ENCODE results near the gene LRCOL1.

The LRCOL1 gene

GRCh38 chr12:132635076-132635955 lies 24.9 kb upstream of the LRCOL1 start:
- no peak for DNase-seq

DNA sequence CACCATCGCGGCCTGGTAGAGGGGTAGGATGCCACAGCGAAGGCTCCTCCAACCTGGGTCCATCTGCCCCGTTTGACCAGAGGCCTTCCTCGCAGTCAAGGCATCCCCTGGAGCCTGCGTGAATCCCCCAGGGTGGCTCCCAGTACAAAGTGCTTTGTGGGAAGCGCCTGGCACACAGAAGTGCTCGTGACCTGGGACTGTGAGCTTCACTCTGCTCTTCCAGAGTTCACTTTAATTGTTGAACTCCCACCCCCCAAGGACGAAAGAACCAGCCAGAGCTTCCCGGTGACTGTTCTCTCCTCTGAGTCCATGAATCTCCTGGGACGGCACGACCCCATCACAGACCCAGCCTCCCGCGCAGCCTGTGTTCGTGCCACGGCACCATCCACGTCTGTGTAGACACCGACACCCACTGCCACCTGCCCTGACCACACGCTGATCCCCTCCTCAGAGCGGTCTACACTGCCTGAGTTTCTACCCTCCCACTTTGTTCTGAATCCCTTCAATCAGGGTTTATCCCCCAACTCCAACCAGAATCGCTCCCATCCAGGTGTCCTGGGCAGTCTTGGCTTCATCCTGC lies 24.1 kb upstream of the LRCOL1 start:
- DNase-seq, result no peak

DNA sequence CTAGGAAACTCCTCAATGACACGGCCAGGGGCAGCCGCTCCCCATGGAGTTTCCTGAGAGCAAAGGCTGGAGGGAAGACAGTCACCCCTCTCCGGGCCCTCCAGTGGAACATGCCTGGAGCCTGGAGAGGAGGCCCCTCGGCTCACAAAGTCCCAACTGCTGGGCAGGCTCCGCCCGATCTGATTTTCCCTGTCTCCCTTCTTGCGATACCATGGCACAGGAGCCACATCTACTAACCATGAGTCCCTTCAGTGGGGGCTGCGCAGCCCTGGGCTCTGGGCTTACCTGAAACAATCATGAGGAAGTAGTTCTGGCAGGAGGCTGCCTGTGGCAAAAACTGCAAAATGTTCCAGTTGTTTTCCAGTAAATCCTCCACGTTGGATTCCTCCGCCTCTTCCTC lies 23.5 kb upstream of the LRCOL1 start:
- no peak for DNase-seq

DNA sequence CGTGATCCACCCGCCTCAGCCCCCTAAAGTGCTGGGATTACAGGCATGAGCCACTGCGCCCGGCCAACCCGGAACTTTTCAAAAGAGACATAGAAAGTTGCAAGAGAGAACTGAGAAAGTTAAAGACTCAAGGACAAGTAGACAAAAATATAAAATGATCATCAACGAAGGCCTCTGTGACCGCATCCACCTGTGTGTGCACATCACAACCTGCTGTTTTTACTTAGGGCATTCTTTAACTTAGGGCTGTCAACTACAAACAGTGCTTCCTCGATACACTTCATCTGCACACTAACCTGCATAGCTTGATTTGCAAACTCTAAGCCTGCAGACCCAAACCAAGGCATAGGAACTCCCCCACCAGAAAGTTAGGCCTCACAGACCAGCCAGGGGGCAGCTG lies 23.0 kb upstream of the LRCOL1 start:
- no peak for DNase-seq

- no peak for DNase-seq
Measured at GRCh38 chr12:132632521-132633228, 22.3 kb upstream of the LRCOL1 start.

DNA sequence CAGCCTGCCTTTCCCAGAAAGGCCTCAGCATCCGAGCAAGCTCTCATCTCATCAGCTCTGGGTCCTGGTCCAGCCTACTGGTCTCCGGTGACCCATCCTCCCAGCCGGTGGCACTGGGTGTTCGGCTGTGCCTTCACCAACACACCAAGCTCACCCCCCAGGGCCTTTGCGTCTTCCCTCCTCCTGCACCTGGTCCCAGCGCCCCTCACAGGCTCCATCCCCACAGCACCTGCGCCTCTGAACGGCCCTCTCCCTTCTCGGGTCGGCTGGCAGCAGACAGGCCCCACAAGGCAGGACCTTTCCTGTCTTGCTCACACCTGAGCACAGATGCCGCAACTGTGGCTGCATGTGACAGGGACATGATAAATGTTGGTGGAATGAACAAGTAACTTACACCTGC lies 21.3 kb upstream of the LRCOL1 start:
- DNase-seq, result no peak

- no peak for DNase-seq
Measured at GRCh38 chr12:132630672-132631071, 20.3 kb upstream of the LRCOL1 start.

GRCh38 chr12:132629330-132629729 lies 18.9 kb upstream of the LRCOL1 start:
- DNase-seq, result no peak

GRCh38 chr12:132625731-132626430 lies 15.5 kb upstream of the LRCOL1 start:
- DNase-seq, result no peak

GRCh38 chr12:132624910-132625630 lies 14.7 kb upstream of the LRCOL1 start:
- no peak for DNase-seq

GRCh38 chr12:132624186-132624855 lies 13.9 kb upstream of the LRCOL1 start:
- no peak for DNase-seq

DNA sequence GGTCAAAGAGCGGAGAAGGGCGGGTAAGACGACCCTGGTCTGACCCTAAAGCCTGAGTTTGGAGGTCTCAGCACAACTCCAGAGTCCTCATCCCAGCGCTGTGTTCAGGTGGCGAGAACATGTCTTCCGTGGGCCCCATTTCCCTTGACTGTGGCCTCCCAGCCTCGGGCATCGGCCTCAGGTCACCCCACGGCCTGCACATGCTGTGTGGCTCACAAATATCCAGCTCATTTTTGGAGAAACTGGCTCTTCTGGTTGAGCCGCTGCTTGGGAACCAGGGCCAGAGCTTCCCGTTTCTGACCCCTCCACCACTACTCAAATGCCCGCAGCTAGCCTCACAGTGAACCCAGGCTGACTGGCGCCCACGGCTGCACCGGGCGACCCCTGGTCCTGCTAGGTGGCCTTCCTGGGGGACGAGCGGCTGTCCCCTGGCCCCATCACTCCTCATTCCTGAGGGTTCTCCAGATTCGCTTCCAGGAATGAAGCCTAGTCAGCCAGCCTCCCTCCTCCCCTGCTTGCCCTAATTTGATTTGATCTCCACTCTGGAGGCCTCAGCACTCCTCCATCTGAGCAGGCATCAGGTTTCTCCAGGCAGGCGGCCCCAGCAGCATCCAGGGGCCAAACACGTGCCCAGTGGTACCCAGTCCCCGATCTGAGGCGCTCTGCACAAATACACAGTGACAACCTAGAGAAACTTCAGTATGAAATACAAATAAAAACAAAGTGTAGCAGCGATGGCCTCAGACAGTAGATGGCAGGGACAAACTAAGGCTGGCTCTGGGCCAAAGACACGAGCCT lies 12.9 kb upstream of the LRCOL1 start:
- no peak for DNase-seq

DNA sequence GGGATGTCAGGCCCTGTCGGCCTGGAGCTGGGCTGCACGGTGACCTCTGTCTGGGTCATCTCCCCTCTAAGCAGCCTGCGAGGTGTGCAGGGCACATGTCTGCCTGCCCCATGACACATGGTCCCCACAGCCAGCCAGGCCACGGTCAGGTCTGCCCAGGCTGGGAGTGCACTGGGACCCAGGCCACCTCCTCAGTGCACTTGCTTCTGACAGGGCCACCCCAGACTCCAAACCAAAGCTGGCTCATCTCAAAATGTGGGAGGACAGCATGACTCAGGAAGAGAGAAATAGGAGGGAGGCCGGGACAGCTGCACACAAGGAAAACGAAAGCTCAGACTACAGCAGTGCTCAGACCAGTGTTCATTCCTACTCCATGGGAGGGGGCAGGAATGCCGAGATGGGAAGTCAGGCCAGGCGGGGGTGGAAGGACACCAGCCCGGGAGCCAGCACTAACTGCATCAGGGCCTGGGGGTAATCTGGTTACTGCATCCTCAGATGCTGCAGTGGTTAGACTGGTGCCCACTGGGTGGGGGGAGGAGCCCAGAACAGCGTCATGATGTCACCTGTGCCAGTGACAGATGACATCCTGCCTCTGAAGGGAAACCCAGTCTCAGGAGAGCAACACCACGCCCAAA lies 12.2 kb upstream of the LRCOL1 start:
- no peak for DNase-seq

- DNase-seq, result no peak
Measured at GRCh38 chr12:132621657-132622435, 11.5 kb upstream of the LRCOL1 start.

DNA sequence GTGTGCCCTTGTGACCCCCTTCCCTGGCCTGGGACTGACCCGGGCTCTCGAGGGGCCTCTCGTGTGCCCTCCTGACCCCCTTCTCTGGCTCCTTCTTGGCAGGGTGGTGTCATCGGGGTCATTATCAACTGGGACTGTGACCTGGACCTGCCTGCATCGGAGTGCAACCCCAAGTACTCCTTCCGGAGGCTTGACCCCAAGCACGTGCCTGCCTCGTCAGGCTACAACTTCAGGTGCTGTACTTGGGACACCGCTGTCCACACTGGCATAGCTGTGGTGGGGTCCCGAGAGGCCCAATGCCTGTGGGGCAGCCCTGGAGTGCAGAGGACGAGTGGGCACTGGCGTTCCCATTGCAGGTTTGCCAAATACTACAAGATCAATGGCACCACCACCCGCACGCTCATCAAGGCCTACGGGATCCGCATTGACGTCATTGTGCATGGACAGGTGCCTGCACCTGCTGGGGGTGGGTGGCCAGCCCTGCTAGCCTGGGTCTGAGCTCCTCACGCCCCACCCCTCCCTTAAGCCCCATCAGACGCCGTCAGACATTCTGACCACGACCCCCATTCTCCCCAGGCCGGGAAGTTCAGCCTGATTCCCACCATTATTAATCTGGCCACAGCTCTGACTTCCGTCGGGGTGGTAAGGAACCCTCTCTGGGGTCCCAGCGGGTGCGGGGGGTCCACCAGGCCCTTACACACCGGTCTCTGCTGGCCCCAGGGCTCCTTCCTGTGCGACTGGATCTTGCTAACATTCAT lies 10.7 kb upstream of the LRCOL1 start:
- no peak for DNase-seq

DNA sequence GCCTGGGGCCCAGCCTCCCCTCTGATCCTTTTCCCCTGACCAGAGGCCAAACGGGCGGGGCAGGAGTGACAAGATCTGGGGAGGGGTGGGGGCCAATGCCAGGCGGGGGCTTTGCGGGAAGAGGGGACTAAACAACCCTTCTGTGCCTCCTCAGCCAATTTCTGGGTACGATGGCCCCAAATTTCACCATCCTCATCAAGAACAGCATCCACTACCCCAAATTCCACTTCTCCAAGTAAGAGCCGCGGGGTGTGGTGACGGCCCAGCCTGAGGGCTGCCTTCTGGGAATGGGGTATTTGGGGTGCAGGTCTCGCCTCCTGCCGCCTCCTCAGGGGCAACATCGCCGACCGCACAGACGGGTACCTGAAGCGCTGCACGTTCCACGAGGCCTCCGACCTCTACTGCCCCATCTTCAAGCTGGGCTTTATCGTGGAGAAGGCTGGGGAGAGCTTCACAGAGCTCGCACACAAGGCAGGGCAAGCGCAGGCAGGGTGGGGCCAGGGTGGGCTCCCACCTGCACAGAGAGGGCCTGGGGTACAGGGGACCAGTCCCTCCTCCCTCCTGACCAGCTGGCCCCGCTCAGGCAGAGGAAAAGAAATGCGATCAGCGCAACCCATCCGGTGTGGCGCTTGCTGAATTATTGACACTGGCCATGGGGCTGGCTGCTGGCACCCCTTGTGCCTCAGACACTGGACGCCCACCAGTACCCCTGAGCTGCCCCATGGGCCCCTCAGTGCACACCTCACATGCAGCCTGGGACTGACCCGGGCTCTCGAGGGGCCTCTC lies 9.9 kb upstream of the LRCOL1 start:
- no peak for DNase-seq

GRCh38 chr12:132619386-132620112 lies 9.2 kb upstream of the LRCOL1 start:
- DNase-seq, result no peak

GRCh38 chr12:132619071-132619385 lies 8.6 kb upstream of the LRCOL1 start:
- DNase-seq, result no peak

Measured in GF-D8 (cell line).